Ascending aorta (tissue), 2 donors: ENCODE measurements around the gene ACBD4. TPM values are rescaled to one million over a fixed set of nuclear protein-coding genes. Genes with fewer than 3 reads are reported as not detected.
A peak's percentile ranks its signal among the peaks of the same experiment; 100 is the strongest.

ENCODE experiments used
- DNase-seq, 2 donors: peaks; one replicate each; pipeline ENCODE4 v3.0.0-alpha.2; 2019; ENCODE audit warnings: low spot score in 2 of 2
- H3K27ac ChIP-seq, 2 donors: fragments of 200-600 bp; sonication (generic); one replicate each; pipeline ENCODE4 v1.5.1; 2016 to 2017; ENCODE audit warnings: mild to moderate bottlenecking in 1 of 2
- H3K27me3 ChIP-seq: fragments of 200-600 bp; sonication (generic); one replicate; pipeline ENCODE4 v1.5.1; 2017
- H3K36me3 ChIP-seq, 2 donors: fragments of 200-600 bp; sonication (generic); one replicate each; pipeline ENCODE4 v1.5.1; 2016
- H3K4me1 ChIP-seq, 2 donors: fragments of 200-600 bp; sonication (generic); one replicate each; pipeline ENCODE4 v1.5.1; 2016 to 2017; ENCODE audit warnings: mild to moderate bottlenecking in 1 of 2
- H3K4me3 ChIP-seq, 2 donors: fragments of 200-600 bp; sonication (generic); one replicate each; pipeline ENCODE4 v1.5.1; 2016 to 2017; ENCODE audit warnings: mild to moderate bottlenecking in 1 of 2
- H3K9me3 ChIP-seq, 2 donors: fragments of 200-600 bp; sonication (generic); one replicate each; pipeline ENCODE4 v1.5.1; 2016
- intact Hi-C: fragments of 100-400 bp; cut with DNase I; formaldehyde crosslinking; loops from one replicate; pipeline ENCODE4 v1.15.1; 2023
- total RNA-seq: library from RNA; depleted of rRNA; stranded (reverse); fragments of >200 nt; gene quantifications from one replicate; pipeline ENCODE4 v1.1.0, GENCODE V29; 2016
- TF ChIP-seq, protein P1 (sequence below), 3 experiments: fragments of 200-600 bp in 2 of 3; fragments of 450-650 bp in 1 of 3; sonication (generic) in 2 of 3; IDR thresholded peaks; one replicate each; pipeline ENCODE4 v1.5.1; 2016 to 2019; ENCODE audit warnings: antibody characterized with exemption in 3 of 3, mild to moderate bottlenecking in 1 of 3, moderate library complexity in 1 of 3

Gene ACBD4
- total RNA-seq, 1 donor from 2014 or later, result 14.7 TPM

DNA sequence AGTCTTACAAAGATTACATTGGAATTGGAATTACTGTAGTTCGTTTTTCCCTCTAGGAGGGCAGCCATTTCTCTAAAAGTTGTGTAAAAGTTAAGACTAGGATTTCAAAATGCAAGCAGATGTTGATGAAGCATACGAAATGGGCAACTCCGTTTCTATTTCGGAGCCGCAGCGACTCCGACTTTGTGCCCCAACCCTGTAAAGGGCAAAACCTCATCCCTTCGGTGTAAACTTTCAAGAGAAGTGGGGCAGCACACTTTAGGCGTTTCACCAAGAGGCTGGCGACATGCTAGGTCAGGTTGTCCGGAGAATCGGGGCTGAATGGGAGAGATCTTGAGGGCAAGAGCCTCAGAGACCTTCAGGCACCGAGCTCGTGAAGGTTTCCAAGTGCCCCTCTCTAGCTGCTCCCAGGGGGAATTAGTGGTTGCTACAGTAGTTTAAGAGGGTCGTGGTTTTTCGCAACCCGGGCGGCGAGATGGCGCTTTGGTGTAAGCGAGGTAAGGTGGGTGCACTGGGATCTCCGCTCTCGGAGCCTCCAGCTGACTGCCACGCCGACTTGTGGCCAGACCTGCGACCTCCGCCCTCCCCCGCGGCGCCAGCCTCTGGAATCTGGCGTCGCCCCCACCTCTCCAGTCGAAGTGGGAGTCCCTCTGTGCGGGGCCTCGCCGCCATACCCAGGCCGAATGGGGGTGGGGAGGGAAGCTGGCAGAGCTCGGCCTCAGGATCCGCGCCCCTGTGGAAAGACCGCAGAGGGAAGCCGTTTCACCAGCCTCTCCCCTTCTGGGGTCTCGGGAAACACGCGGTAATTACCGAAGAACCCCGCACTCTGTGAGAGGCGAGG is 25.2 kb downstream of the ACBD4 start:
- TF ChIP-seq, protein P1, sequence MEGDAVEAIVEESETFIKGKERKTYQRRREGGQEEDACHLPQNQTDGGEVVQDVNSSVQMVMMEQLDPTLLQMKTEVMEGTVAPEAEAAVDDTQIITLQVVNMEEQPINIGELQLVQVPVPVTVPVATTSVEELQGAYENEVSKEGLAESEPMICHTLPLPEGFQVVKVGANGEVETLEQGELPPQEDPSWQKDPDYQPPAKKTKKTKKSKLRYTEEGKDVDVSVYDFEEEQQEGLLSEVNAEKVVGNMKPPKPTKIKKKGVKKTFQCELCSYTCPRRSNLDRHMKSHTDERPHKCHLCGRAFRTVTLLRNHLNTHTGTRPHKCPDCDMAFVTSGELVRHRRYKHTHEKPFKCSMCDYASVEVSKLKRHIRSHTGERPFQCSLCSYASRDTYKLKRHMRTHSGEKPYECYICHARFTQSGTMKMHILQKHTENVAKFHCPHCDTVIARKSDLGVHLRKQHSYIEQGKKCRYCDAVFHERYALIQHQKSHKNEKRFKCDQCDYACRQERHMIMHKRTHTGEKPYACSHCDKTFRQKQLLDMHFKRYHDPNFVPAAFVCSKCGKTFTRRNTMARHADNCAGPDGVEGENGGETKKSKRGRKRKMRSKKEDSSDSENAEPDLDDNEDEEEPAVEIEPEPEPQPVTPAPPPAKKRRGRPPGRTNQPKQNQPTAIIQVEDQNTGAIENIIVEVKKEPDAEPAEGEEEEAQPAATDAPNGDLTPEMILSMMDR (IDR thresholded peaks at IDR 0.05), result peak in 2 of 3 experiments; percentile 16 to 34
- peak in 1 of 2 donors; percentile 83 for DNase-seq

DNA sequence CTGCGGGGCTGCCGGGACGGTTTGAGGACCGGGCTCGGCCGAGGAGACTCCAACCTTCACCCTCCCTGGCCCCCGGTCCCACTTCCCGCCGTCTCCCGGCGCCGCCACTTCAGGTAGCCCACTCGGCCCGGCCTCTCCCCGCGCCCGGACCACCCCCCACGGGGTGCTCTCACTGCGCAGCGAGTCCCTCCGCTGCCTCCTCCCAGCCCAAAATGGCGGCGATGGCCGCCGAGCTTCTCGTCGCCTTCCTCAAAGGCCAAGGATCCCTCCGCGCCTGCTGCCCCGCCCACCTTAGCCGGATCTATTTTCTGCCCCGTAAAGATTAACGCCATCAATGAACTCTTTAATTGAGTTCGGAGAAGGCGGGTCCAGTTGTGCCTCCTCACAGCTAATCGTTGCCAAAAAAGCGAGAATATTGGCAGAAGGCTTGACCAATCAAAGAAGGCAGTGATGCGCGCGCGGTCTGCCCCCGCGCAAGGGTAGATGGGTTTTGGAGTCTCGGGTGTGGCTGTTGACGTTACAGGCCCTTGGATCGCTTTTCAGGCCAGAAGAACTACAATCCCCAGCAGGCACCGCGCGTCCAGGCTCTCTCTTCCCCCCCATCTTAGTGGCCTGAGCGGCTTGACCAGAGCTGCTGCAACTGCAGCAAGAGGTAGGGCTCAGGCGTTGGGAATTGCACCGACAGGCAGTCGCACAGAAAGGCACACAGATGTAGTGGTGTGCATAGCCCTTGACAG is 26.0 kb downstream of the ACBD4 start, which contains the start of gene HEXIM2:
HEXIM2 (plus strand) TSS at position 588 of the 737 bp plus-strand sequence. CDS start 919 bp downstream, outside the sequence.
- no peaks in the 10 kb centered on the region for H3K9me3 ChIP-seq
- TF ChIP-seq, protein P1 (IDR thresholded peaks at IDR 0.05), result no peak
- H3K36me3 ChIP-seq, result no peaks in the 10 kb centered on the region
- H3K27me3 ChIP-seq, result no peaks in the 10 kb centered on the region
- intact Hi-C loops, result loop anchor here (1.0 kb wide), 3 partner anchors 11 to 26 kb away; partner anchors contain the start of genes ACBD4 and HEXIM1
- H3K4me1 ChIP-seq, result peaks cover 12 to 42% of the 10 kb centered on the region in 2 donors
- H3K27ac ChIP-seq, result peak within 1 kb of the TSS; percentile 98 to 100
- peak within 1 kb of the TSS; percentile 81 to 90 for H3K4me3 ChIP-seq
- peak; percentile 98 to 100 for DNase-seq

More for the DNA sequence above, 25.2 kb downstream of the ACBD4 start:
- Histone ChIP-seq H3K4me1 (peaks cover 12 to 42% of the 10 kb centered on the region in 2 donors), H3K27ac (peak overlapping the region; percentile 98 to 100), H3K4me3 (peak overlapping the region; percentile 81 to 90), H3K27me3 (no peaks in the 10 kb centered on the region), H3K9me3 (no peaks in the 10 kb centered on the region), H3K36me3 (no peaks in the 10 kb centered on the region)
- intact Hi-C loops, result loop anchor here (1.0 kb wide), 3 partner anchors 12 to 25 kb away; partner anchors contain the start of genes ACBD4 and HEXIM1

DNA sequence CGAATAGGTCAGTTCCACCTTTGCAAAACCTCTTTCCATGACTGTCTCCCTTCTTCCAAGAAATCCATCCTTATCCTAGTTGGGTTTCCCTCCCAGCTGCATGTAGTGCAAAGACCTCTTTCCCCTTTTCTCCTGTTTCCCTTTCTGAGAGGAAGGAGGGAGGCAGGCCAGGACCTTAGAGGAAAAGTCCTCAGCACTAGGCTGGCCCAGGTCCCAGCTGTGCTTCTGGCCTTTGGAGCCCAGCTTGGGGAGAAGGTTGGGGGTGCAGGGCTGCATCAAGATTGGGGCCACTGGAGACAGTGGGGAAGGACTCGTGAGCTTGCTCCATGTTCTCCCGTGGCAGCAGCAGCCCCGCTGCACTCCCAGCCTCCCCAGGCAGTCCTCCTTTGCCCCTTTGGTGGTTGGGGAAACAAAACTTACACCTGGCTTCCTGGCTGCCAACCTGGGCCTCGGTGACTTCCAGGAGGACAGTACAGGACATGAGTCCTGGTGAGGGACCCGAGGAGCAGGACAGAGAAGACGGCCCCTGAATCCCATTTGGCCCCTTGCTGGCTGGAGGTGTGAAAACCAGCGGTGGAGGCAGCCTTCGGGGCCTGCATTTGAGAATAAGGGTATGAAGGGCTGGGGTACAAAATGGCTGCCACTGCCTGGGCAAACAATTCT is 26.7 kb downstream of the ACBD4 start:
- peaks cover 12 to 36% of the 10 kb centered on the region in 2 donors for H3K4me1 ChIP-seq
- no peak for DNase-seq
- TF ChIP-seq, protein P1 (IDR thresholded peaks at IDR 0.05), result no peak
- peak overlapping the region; percentile 43 to 47 for H3K4me3 ChIP-seq
- no peaks in the 10 kb centered on the region for H3K36me3 ChIP-seq
- no peaks in the 10 kb centered on the region for H3K9me3 ChIP-seq
- H3K27me3 ChIP-seq, result no peaks in the 10 kb centered on the region
- intact Hi-C loops, result no loop called here
- peak overlapping the region; percentile 51 to 64 for H3K27ac ChIP-seq

DNA sequence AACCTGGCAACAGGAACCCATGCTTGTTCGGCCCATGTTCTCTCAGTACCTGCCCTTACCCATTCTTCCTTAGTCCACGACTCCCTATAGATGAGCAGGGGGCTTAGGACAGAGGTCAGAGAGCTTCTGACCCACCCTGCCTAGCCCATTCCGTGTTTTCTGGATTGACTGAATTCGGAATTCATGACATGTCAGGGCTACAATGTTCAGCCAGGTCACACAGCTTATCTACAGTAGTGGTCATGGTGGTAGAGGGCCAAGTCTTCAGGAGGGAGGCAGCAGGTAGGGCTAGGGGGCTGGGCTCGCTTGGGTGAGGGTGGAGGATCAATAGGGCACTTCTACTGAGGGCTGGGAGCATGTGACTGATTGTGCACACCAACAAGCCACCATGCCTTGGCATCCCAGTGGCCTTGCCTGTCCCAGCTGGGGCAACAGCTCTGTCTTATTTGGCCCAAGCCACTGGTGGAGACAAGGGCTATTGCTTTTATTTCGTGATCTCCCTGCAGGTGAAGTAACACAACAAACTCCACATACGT is 29.3 kb downstream of the ACBD4 start:
- Histone ChIP-seq H3K36me3 (no peaks in the 10 kb centered on the region), H3K9me3 (no peaks in the 10 kb centered on the region), H3K4me1 (peaks cover 8 to 15% of the 10 kb centered on the region in 2 donors), H3K27ac (no peak overlapping the region), H3K27me3 (no peaks in the 10 kb centered on the region), H3K4me3 (no peak overlapping the region)
- TF ChIP-seq, protein P1 (IDR thresholded peaks at IDR 0.05), result no peak
- intact Hi-C loops, result no loop called here
- DNase-seq, result no peak
